Mucosa of stomach (tissue), 1 donor: Measurements from ENCODE around the gene EYA4.

ENCODE experiments used
- H3K27me3 ChIP-seq: one replicate; pipeline ENCODE4 v1.7.0; 2013; ENCODE audit warnings: mild to moderate bottlenecking, low read length; ENCODE audit not compliant: control insufficient read depth, insufficient read depth
- H3K36me3 ChIP-seq: one replicate; pipeline ENCODE4 v1.7.0; 2013; ENCODE audit warnings: low read length; ENCODE audit not compliant: control insufficient read depth, insufficient read depth
- H3K4me1 ChIP-seq: one replicate; pipeline ENCODE4 v1.7.0; 2013; ENCODE audit warnings: mild to moderate bottlenecking, low read length; ENCODE audit not compliant: control insufficient read depth, insufficient read depth
- H3K4me3 ChIP-seq: one replicate; pipeline ENCODE4 v1.7.0; 2013; ENCODE audit warnings: low read length
- H3K9ac ChIP-seq: one replicate; pipeline ENCODE4 v1.7.0; 2013; ENCODE audit warnings: mild to moderate bottlenecking, low read length, moderate library complexity
- H3K9me3 ChIP-seq: one replicate; pipeline ENCODE4 v1.7.0; 2013; ENCODE audit warnings: mild to moderate bottlenecking, low read length, moderate library complexity; ENCODE audit not compliant: control insufficient read depth
- donor health status: Pancreatic carcinoma.

Gene EYA4

DNA sequence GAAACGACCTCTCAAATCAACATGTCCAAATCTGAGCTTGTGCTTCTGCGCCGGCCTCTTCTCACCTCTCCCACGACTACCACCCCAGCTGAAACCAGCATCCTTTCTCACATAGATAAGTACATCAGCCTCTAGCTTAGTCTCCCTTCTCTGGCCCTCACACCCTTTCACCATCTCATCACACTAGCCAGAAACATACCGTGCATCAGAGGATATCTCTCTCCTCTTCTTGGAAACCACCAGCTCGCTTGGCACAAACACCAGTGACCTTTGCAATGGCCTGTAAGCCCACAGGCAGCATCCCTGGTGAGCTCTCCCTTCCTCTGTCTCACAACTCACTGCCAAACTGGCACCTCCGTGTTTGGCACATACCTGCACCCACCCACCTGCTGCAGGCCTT, 291.8 kb downstream of the EYA4 start:
- Histone ChIP-seq H3K4me3 (no peak overlapping the region), H3K9ac (no peak overlapping the region), H3K27me3 (no peaks in the 10 kb centered on the region), H3K36me3 (no peaks in the 10 kb centered on the region), H3K4me1 (no peaks in the 10 kb centered on the region), H3K9me3 (no peaks in the 10 kb centered on the region)

DNA sequence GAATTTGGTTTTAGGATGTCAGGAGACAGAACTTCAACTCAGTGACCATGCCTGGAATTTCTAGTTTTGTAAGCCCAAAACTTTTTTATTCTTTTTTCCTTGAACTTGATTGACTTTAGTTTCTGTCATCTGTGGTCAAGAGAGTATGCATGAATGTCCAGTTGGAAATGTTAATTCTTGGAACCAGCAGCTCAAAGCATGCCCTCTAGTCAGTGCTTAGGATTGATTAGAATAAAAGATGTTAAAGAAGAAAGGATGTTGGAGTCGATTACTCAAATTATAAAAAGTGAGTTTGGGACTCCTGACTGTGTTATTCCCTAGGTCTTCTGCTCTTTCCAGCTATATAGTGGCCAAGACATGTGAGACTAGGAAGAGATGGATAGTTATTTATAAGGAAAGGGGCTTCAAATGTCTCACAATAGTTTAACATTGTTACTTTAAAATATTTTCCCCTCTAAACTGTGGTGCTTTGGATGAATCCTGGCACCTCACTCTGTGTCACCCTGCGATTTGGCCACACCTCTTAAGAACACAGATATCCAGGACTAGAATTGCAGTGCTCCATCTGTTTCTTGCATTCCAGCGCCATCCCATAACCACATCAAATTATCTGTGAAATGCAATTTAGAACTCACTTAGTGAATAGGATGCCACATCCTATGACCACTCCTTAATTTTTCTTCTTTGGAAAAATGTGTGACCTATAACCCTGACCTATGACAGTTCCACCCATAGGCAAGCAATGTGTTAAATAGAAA, 298.5 kb downstream of the EYA4 start:
- Histone ChIP-seq H3K9me3 (no peaks in the 10 kb centered on the region), H3K36me3 (no peaks in the 10 kb centered on the region), H3K9ac (no peak overlapping the region), H3K4me1 (no peaks in the 10 kb centered on the region), H3K27me3 (no peaks in the 10 kb centered on the region), H3K4me3 (no peak overlapping the region)

DNA sequence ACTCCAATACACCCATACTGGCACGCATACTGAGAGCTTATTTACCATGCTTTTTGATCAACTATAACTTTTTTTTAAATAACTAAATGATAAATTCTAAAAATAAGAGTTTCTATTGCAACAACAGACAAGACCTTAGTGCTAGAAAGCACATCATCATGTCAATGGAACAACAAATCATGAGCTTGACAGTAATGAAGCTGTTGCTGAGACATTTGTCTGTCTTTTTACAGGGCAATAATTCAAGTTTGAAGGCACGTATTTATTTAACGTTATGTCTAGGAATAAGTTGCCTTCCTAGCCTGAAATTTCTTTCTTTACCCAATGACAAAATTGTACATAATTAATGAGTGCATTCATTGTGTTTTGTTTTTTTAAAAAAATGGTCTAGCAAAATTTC, 299.2 kb downstream of the EYA4 start:
- Histone ChIP-seq H3K9me3 (no peaks in the 10 kb centered on the region), H3K4me1 (no peaks in the 10 kb centered on the region), H3K27me3 (no peaks in the 10 kb centered on the region), H3K9ac (no peak overlapping the region), H3K36me3 (no peaks in the 10 kb centered on the region), H3K4me3 (no peak overlapping the region)

DNA sequence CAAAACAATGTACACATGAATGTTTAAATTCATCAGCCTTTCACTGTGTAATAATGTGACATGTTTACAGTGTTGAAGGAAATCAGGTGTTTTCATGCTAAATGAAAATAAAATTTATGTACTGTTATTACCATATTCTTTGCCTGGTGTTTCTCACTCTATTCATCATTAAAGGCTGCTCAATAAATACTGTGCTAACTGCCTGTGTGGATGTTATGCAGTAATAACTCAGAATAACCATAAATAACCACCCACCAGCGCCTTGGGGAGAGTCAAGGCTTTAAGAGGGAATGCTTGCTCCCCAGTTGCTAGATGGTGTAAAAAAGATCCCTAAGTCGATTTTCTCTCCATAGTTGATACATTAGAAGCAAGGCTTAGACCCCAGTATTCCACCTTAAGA, 299.9 kb downstream of the EYA4 start:
- H3K27me3 ChIP-seq: no peaks in the 10 kb centered on the region
- H3K4me1 ChIP-seq: no peaks in the 10 kb centered on the region
- no peak overlapping the region for H3K9ac ChIP-seq
- H3K36me3 ChIP-seq: no peaks in the 10 kb centered on the region
- H3K9me3 ChIP-seq: no peaks in the 10 kb centered on the region
- no peak overlapping the region for H3K4me3 ChIP-seq

DNA sequence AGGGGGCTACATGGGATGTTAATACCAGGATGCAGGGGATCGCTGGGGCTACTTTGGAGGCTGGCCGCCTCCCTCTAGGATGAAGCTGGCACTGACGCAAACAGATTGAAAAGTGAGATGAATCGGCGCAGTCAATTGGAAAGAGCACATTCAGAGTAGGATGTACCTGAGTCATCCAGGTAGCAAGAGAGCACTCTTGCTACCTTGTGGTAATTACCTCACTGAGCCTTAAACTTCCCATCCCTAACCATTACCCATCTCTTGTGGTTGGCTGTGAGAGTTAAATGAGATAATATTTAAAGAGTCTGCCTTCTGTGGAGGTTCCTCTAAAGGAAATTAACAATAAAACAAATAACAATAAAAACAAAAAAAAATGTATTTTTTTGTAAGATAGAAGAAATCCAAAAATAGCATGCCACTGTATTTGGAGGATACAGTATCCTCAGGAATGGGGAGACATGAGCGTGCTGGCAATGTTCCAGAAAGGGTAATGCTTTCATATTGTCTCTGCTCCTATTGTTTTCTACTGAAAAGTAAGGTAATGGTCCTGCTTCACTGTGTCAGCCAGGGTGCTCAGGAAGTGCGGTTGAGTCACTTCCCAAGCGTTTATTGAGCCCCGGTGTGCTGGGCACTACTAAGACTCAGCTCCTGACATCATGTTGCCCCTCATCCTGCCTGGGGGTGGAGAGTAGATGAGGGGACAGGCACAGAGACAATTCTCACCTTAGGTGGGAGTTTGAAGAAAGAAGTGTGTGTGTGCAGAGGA, 301.1 kb downstream of the EYA4 start:
- H3K4me3 ChIP-seq: no peak overlapping the region
- no peaks in the 10 kb centered on the region for H3K36me3 ChIP-seq
- H3K4me1 ChIP-seq: no peaks in the 10 kb centered on the region
- H3K27me3 ChIP-seq: no peaks in the 10 kb centered on the region
- H3K9ac ChIP-seq: no peak overlapping the region
- no peaks in the 10 kb centered on the region for H3K9me3 ChIP-seq

DNA sequence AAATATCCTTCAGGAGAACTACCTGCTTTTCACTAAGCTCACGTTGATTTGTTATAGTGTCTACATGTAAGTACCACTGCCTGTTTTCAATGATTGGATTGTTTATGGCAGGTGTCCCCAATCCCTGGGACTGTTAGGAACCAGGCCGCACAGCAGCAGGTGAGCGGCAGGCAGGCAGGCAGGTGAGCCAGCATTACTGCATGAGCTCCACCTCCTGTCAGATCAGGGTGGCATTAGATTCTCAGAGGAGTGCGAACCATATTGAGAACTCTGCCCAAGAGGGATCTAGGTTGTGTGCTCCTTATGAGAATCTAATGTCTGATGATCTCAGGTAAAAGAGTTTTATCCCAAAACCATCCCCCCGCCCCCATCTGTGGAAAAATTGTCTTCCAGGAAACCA, 303.3 kb downstream of the EYA4 start:
- H3K36me3 ChIP-seq: no peaks in the 10 kb centered on the region
- H3K9me3 ChIP-seq: no peaks in the 10 kb centered on the region
- peaks cover 10% of the 10 kb centered on the region for H3K4me1 ChIP-seq
- H3K9ac ChIP-seq: no peak overlapping the region
- H3K4me3 ChIP-seq: no peak overlapping the region
- no peaks in the 10 kb centered on the region for H3K27me3 ChIP-seq

DNA sequence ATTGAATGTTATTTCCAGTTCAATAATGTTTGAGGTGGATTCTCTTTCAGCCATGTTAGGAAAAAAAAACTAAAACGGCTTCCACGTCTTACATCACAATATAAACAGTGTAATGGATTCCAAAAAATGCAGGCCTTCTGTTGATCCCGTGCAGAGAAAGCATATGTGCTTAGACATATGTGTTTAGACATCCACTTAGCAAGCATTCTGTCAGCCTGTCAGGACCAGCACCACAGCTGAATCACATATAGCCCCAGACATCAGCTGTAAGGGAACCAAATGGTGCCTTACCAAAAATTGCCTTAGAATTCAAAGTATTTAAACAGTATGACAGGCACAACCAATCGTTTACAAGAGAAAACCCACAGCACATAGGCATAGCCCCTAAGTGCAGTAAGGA, 304.9 kb downstream of the EYA4 start:
- Histone ChIP-seq H3K9me3 (no peaks in the 10 kb centered on the region), H3K27me3 (no peaks in the 10 kb centered on the region), H3K4me3 (no peak overlapping the region), H3K36me3 (no peaks in the 10 kb centered on the region), H3K9ac (no peak overlapping the region), H3K4me1 (peaks cover 10% of the 10 kb centered on the region)

DNA sequence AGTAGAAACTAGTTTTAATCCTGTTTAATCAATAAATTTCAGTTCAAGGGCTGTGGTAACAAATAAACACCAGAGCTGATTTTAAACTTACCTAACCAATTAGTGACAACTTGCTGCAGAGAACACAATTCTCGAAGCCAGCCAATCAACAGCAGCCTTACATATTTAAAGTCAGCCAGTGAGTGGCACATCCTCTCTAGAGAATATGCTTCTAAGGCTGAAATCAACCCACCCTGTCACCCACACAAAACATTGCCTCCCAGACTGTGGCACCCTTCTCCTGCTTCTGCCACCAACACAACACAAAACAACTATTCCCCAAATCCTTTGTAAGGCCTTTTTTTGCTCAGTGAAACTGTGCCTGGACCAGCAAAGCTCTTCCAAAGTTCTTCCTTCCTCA, 306.0 kb downstream of the EYA4 start:
- Histone ChIP-seq H3K9ac (no peak overlapping the region), H3K27me3 (no peaks in the 10 kb centered on the region), H3K9me3 (no peaks in the 10 kb centered on the region), H3K4me3 (no peak overlapping the region), H3K4me1 (peaks cover 10% of the 10 kb centered on the region), H3K36me3 (no peaks in the 10 kb centered on the region)

DNA sequence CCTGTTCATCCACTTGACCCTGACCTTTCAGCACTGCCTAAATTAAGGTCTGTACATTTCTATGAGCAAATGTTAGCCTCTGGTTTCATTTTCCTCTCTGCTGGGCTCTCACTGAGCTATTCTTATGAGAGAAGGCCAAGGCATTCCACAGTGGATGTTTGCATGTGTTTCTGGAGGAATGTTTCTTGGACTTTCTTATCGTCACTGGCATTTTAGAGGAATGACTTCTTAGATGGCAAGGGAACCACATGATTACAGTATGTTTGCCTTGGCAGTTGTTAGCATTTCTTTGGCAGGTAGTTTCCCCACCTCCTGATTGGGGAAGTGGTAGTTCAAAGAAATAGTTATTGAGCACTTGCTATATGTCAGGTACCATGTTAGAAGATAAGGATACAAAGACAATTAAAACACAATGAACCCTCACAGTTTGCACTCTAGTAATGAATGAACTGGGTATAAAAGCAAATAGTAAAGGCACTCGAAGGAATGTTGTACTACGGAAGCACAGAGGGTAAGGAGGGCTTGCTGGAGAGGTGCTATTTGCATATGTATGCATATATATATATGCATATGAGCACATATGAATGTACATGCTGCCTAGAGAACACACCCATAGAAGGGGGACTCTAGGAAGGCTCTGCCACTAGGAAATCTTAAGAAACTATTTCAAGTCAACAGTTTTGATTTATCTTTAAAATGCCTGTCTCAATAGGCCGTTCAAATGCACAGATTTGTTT, 307.4 kb downstream of the EYA4 start:
- no peak overlapping the region for H3K4me3 ChIP-seq
- H3K9me3 ChIP-seq: no peaks in the 10 kb centered on the region
- peaks cover 10% of the 10 kb centered on the region for H3K4me1 ChIP-seq
- no peaks in the 10 kb centered on the region for H3K36me3 ChIP-seq
- no peaks in the 10 kb centered on the region for H3K27me3 ChIP-seq
- no peak overlapping the region for H3K9ac ChIP-seq

DNA sequence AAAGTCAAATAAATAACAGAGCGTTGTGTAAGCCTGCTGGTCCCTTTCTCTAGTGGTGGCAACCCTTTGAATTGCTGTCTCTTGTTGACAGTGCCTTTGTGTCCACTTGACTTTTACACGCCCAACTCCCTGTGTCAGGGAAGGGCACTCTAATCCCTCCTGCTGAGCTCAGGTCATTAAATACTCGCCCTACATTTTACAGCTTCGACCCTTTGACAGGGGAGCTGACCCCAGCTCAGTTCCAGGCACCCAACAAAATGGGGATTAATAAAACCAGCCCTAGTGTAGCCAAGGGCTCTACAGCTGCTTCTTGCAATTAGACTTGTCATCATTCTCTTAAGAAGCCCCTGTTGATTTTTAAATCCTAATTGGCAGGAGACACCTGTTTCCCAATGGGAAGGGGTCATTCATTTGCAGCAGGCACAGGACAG, 308.2 kb downstream of the EYA4 start:
- no peak overlapping the region for H3K9ac ChIP-seq
- peaks cover 10% of the 10 kb centered on the region for H3K4me1 ChIP-seq
- no peaks in the 10 kb centered on the region for H3K9me3 ChIP-seq
- no peaks in the 10 kb centered on the region for H3K36me3 ChIP-seq
- no peak overlapping the region for H3K4me3 ChIP-seq
- H3K27me3 ChIP-seq: no peaks in the 10 kb centered on the region

DNA sequence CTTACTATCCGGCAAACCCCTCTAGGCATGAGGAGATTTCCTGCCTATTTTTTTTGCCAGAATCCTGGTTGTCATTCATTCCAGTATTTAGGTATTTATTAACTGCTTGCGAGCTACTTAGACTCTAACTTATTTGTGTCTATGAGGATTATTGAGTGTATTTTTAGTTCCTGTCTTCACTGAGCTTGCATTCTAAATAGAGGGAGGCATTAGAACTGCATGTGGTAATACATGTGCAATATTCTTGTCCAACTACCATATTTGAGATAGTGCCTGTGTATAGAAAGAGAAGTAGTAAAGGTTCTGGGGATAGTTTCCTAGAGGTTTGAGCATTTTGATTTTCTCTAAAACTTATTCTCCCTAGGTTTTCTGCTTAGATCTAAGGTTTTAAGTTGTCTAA, 308.9 kb downstream of the EYA4 start:
- Histone ChIP-seq H3K27me3 (no peaks in the 10 kb centered on the region), H3K4me3 (no peak overlapping the region), H3K9ac (no peak overlapping the region), H3K36me3 (no peaks in the 10 kb centered on the region), H3K4me1 (peaks cover 10% of the 10 kb centered on the region), H3K9me3 (no peaks in the 10 kb centered on the region)

DNA sequence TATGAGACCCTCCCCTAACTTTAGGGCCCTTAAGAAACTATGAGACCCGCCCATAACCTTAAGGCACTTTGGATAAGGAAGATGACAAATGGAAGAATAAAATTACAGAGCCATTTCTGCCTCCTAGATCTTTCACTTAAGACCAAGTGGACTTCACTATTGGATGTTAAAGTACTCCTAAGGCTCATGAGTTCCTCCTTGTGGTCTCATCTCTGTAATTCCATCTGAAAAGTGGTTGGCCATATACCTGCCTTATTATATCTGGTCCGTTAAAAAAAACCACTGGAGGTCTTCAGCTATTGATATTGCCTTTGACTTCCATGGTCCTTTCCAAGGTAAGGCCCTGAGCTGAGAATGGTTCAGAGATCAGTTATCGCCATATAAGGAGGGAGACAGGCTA, 310.3 kb downstream of the EYA4 start:
- peaks cover 10% of the 10 kb centered on the region for H3K4me1 ChIP-seq
- H3K9ac ChIP-seq: no peak overlapping the region
- no peaks in the 10 kb centered on the region for H3K27me3 ChIP-seq
- H3K4me3 ChIP-seq: no peak overlapping the region
- H3K9me3 ChIP-seq: no peaks in the 10 kb centered on the region
- H3K36me3 ChIP-seq: no peaks in the 10 kb centered on the region
